ENCODE measurements around the gene TOPAZ1.

The TOPAZ1 gene

GRCh38 chr3:44323341-44323955, 81.8 kb downstream of the TOPAZ1 start:
- peak; percentile 63 for DNase-seq
- Histone ChIP-seq H3K27ac (no peak overlapping the region), H3K4me3 (ENCODE audit: low read depth, low read length) (no peak overlapping the region), H3K27me3 (replicated peaks) (no peaks in the 10 kb centered on the region), H3K36me3 (replicated peaks) (no peaks in the 10 kb centered on the region)
- in situ Hi-C loops (cut with HindIII; ENCODE audit: low pct_ligation_motif_present, low sequenced_read_pairs): no loop called here
- TF ChIP-seq CTCF (IDR thresholded peaks at IDR 0.05; ENCODE audit: low read depth, low read length, missing control alignments): peak; percentile 87

GRCh38 chr3:44324584-44324983, 82.9 kb downstream of the TOPAZ1 start:
- in situ Hi-C loops (cut with HindIII; ENCODE audit: low pct_ligation_motif_present, low sequenced_read_pairs): no loop called here
- no peak for TF ChIP-seq CTCF (IDR thresholded peaks at IDR 0.05; ENCODE audit: low read depth, low read length, missing control alignments)
- no peaks in the 10 kb centered on the region for H3K27me3 ChIP-seq (replicated peaks)
- DNase-seq: no peak
- no peak overlapping the region for H3K4me3 ChIP-seq (ENCODE audit: low read depth, low read length)
- no peak overlapping the region for H3K27ac ChIP-seq
- no peaks in the 10 kb centered on the region for H3K36me3 ChIP-seq (replicated peaks)

GRCh38 chr3:44326019-44326418, 84.3 kb downstream of the TOPAZ1 start:
- Histone ChIP-seq H3K27ac (no peak overlapping the region), H3K4me3 (ENCODE audit: low read depth, low read length) (no peak overlapping the region), H3K36me3 (replicated peaks) (no peaks in the 10 kb centered on the region), H3K27me3 (replicated peaks) (no peaks in the 10 kb centered on the region)
- no peak for TF ChIP-seq CTCF (IDR thresholded peaks at IDR 0.05; ENCODE audit: low read depth, low read length, missing control alignments)
- in situ Hi-C loops (cut with HindIII; ENCODE audit: low pct_ligation_motif_present, low sequenced_read_pairs): no loop called here
- DNase-seq: no peak

- Histone ChIP-seq H3K36me3 (replicated peaks) (no peaks in the 10 kb centered on the region), H3K4me3 (ENCODE audit: low read depth, low read length) (no peak overlapping the region), H3K27me3 (replicated peaks) (no peaks in the 10 kb centered on the region), H3K27ac (no peak overlapping the region)
- in situ Hi-C loops (cut with HindIII; ENCODE audit: low pct_ligation_motif_present, low sequenced_read_pairs): no loop called here
- DNase-seq: no peak
- no peak for TF ChIP-seq CTCF (IDR thresholded peaks at IDR 0.05; ENCODE audit: low read depth, low read length, missing control alignments)
Measured at GRCh38 chr3:44326515-44326914, 84.8 kb downstream of the TOPAZ1 start.

- Histone ChIP-seq H3K4me3 (ENCODE audit: low read depth, low read length) (no peak overlapping the region), H3K36me3 (replicated peaks) (no peaks in the 10 kb centered on the region), H3K27ac (no peak overlapping the region), H3K27me3 (replicated peaks) (no peaks in the 10 kb centered on the region)
- in situ Hi-C loops (cut with HindIII; ENCODE audit: low pct_ligation_motif_present, low sequenced_read_pairs): no loop called here
- no peak for TF ChIP-seq CTCF (IDR thresholded peaks at IDR 0.05; ENCODE audit: low read depth, low read length, missing control alignments)
- DNase-seq: no peak
Measured at GRCh38 chr3:44329946-44330345, 88.3 kb downstream of the TOPAZ1 start.

- in situ Hi-C loops (cut with HindIII; ENCODE audit: low pct_ligation_motif_present, low sequenced_read_pairs): no loop called here
- no peaks in the 10 kb centered on the region for H3K36me3 ChIP-seq (replicated peaks)
- TF ChIP-seq CTCF (IDR thresholded peaks at IDR 0.05; ENCODE audit: low read depth, low read length, missing control alignments): no peak
- no peak for DNase-seq
- no peaks in the 10 kb centered on the region for H3K27me3 ChIP-seq (replicated peaks)
- no peak overlapping the region for H3K27ac ChIP-seq
- no peak overlapping the region for H3K4me3 ChIP-seq (ENCODE audit: low read depth, low read length)
Measured at GRCh38 chr3:44330444-44330843, 88.8 kb downstream of the TOPAZ1 start.
